Brain pericyte (primary cell): ENCODE results near the gene SORL1.
"Not testable (repeated sequence)": the region's sequence is repeated elsewhere in the genome, so short reads cannot be mapped to it uniquely, and the experiment has no call there.

ENCODE experiments used
- DNase-seq: peaks from one replicate; pipeline ENCODE4 v3.0.0-alpha.2; 2012; ENCODE audit warnings: low read depth, low spot score

SORL1 gene

GRCh38 chr11:121626980-121627379 is 174.9 kb downstream of the SORL1 start:
- DNase-seq = no peak

DNA sequence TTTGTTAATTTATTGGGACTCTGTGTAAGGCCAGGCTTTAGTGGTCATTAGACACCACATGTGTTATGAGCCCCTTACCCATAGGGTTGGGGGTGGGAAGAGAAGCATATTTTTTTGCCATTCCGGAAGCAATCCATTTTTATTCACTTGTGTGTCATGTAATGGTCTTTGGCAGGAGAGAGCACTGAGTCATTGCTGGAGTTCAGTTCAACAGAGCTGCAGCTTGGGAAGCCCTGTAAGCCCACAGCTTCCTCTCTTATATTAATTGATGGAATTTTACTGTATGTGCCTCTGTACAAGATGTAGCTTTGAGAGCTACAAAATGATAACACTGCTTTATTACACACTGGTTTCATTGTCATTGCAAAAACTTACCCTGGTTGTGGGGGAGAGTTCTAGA is 177.9 kb downstream of the SORL1 start:
- no peak for DNase-seq

DNA sequence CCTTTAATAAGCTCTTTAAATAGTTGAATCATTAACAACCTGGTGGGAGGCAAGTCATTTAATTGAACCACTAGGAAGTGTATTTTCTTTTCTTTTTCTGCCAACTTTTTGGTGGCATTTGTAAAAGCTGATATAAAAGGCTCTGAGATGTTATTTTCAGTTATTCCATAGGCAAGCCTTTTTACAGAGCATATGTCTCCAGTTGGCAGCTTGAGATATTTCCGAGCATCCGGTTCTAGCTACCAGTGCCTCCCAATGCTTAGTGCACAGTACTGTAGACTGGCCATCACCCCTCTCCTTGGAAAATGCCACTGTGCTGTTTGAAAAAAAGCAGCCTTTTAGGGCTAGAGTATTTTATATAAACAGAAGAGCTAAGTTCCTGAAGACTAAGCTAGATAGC is 179.3 kb downstream of the SORL1 start:
- no peak for DNase-seq

DNA sequence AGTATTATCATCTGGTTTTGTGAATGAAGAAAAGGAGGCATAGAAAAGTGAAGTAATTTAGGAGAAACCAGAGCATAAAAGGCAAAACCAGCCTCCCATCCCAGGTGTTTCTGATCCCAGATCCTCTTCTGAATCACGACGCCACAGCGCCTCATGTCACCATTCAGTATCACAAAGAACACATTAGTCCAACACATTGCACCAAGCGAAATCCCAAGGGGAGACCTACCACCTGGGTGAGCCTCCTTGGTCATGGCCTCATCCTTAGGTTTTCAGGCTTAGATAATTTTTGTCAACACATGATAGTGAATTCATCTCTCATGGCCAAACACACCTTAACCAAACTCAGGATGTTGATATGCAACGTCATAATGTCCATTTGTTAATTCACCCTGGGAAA is 182.2 kb downstream of the SORL1 start:
- no peak for DNase-seq

- DNase-seq = no peak
Observed at GRCh38 chr11:121634889-121635288, 182.8 kb downstream of the SORL1 start.

GRCh38 chr11:121636081-121636799 is 184.1 kb downstream of the SORL1 start:
- no peak for DNase-seq

GRCh38 chr11:121636800-121637176 is 184.7 kb downstream of the SORL1 start:
- DNase-seq = no peak

DNA sequence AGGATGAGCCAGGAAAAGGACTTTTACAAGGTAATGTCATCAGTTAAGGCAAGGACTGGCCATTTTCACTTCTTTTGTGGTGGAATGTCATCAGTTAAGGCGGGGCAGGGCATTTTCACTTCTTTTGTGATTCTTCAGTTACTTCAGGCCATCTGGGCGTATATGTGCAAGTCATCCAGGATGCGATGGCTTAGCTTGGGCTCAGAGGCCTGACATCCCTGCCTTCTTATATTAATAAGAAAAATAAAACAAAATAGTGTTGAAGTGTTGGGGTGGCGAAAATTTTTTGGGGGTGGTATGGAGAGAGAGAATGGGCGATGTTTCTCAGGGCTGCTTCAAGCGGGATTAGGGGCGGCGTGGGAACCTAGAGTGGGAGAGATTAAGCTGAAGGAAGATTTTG is 185.5 kb downstream of the SORL1 start:
- not testable (repeated sequence) for DNase-seq

GRCh38 chr11:121643479-121644186 is 191.5 kb downstream of the SORL1 start:
- no peak for DNase-seq

GRCh38 chr11:121644187-121644512 is 192.0 kb downstream of the SORL1 start:
- DNase-seq = no peak

DNA sequence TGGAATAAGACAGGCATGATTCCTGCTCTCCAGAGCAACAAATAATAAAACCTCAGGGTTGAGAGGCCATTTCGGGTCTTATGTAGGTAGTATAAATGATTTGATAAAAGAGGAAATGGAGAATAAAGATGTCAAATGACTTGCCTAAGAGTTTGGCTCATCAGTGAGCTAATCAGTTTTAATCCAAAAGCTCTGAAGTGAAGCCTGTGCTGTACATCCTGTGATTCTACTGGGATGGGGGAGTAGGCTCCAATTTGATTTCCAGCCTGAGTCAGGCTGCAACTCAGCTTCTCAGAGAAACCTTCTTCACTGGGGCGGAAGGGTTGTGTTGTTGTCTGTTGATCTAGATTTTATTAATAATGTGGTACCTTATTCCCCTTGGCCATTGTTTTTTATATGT is 192.9 kb downstream of the SORL1 start:
- no peak for DNase-seq

DNA sequence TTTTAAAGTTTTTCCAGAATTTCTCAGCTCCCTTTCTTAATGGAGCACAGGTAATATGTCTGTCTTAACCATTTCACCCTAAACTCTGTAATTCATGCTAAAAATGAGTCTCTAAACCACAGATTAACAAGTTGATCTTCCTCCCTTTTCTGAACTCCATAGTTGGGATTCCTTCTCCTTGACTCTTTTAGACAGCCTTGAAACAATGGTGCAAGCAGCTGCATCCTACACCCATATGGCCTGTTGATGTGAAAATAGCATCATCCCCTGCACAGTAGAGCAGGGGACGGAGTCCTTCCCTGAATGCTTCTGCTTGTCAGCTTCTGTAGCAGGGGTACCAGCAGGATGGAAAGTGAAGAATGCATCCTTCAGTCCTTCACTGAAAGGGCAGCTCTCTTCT is 193.5 kb downstream of the SORL1 start:
- DNase-seq = no peak

- no peak for DNase-seq
Observed at GRCh38 chr11:121648306-121648705, 196.2 kb downstream of the SORL1 start.

DNA sequence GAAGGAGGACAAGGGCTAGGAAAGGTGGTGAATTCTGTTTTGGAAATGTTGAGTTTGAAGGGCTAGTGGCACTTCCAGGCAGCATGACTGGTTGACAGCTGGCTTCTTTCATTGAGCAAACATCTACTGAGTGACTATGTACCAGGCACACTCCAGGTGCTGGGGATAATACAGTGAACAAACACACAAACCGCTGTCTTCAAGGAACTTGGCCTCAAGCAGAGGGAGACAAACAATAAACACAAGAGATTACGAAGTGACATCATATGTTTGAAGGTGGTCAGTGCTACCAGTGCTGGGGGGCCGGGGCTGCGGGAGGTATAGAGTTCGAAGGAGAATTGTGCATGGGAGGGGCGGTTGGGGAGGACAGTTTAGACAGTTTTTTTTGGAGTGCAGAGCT is 197.7 kb downstream of the SORL1 start:
- no peak for DNase-seq

DNA sequence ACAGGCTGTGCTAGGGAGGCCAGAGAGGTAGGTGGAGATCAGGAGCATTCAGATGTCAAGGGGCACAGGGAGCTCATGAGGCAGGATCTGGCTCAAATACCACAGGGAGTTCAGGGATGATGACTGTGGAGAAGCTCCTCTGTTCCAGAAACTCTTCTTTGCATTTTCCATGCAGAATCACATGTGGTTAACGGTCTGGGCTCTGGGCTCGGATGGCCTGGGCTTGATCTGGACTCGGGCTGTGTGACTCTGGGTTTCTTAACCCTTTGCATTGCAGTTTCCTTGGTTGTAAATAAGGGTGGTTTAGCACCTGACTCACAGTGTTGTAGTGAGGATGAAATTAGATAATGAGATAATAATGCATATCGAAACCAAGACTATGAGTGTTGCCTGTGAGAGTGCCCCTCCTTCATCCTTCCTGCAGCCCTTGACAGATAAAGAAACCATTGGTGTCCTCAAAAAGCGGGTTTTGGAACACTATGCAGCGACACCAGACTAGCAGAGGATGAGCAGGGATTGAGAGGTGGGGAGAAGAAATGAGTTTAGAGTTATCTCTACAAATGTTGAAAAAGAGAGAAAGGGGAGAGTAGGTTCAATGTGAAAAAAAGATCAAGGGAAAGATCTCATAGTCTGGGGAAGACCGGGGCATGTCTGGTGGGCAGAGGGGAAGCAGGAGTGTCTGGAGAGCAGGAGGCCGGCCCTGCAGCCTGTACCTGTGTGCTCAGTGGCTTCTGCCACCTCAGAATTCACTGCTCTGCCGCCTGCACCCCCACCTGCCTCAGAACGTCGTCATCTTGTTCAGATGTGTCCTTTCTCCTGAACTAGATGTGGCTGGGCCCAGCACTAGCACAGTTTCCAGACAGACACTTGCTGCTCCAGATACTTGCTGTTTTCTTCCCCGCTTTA is 198.5 kb downstream of the SORL1 start:
- DNase-seq = no peak

- DNase-seq = no peak
Observed at GRCh38 chr11:121651257-121651605, 199.1 kb downstream of the SORL1 start.

GRCh38 chr11:121652971-121653370 is 200.9 kb downstream of the SORL1 start:
- no peak for DNase-seq

DNA sequence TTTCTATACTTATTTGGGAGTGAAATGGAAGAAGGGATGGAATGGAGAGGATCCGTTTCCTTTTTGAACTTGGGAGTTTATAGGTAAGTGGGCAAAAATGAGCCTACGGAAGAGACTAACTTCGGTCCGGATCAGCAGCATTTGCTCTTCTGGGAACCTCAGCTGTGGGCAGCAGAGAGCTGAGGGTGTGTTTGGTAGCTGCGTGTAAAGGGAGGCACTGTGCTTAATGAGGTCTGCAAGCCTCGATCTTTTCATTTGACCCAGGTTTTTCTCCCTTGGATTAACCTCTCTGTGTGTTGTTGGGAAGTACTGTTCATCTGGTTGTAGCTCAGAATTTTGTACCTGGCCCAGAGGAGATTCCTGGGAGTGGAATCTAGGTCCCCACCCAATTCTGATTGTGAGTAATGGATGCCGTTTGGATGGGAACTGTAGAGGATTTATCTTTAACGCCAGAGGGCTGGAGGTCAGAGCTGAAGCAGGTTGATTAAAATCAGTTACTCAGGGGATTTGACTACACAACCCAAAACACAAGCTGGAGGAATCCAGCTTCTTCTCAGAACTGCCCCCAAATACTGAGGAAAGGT is 202.2 kb downstream of the SORL1 start:
- DNase-seq = no peak

DNA sequence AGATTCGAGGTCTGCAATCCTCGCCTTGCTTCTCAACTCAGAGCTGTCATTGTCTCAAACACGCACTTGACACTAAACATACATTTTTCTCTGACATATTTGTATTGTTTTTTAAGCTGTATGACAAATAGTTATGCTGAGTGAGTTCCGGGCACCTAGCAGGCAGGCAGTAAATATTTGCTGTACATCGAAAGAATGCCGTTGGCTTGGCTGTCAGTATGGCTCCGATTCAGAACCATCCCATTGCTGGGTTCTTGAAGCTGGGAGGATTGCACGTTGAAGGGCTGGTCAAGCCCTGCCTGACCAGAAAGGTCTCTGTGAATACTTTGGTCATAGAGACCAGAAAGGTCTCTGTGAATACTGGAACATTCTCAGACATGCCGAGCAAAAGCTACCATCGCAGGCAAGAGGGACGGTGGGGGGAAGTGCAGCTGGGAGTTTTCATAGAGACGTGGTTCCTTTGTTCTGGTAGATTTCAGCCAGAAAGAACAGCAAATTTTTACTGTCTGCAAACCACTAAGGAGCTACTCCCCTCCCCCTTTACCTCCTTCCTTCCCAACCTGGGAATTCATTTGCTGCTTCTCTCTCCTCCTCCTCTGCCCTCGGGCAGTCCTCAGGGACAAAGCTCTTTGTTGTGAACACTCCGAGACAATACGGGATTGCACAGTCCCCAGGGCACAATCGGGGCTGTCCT is 202.9 kb downstream of the SORL1 start:
- no peak for DNase-seq

DNA sequence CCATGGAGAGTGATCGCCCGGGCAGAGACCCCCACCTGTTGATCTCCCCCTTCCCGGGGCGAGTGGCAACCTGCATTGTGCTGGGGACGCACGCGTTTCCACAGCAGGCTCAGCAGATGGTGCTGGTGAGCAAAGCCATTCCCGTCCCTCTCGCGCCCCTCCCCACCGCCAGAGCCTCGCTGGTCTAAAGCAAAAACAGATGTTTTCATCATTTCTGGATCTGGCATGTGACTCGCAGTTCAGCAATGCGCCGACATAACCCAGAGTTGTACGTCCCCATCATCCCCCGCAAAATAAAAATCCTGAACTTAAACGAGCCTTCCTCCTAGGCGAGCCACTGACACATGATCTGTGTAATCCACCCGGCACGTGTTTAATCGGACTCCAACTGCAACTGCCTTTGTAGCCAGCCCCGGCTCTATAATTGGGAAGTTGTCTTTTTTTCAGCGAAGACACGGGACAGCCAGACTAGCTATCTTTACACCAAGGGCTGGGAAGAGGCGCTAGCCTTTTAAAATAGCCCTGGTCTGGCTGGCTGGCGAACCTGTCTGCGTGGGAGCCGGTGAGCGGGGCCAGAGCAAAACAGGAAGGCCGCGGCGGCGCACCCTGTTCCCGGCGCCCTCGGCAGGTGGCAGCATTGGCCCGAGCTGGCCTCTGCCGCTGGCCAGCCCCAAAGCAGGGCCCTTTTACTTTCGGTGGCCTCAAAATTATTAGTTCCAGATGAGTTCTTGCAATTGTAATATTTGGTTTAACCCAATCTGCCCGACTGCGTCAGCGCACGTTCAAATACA is 203.6 kb downstream of the SORL1 start:
- DNase-seq = peak; percentile 85
